Mesodermal cell (in vitro differentiated cells): ENCODE measurements around the gene BMP2K.

Experiments used
- H3K27ac ChIP-seq: 2 replicates; pipeline ENCODE4 v1.7.0; 2013; ENCODE audit warnings: mild to moderate bottlenecking, low read depth, low read length, moderate library complexity; ENCODE audit not compliant: severe bottlenecking
- H3K36me3 ChIP-seq: 2 replicates; pipeline ENCODE4 v1.7.1; 2013; ENCODE audit warnings: mild to moderate bottlenecking, low read length, moderate library complexity; ENCODE audit not compliant: control insufficient read depth, insufficient read depth
- H3K4me1 ChIP-seq: one replicate; pipeline ENCODE4 v1.7.1; 2013; ENCODE audit warnings: mild to moderate bottlenecking, low read length; ENCODE audit not compliant: insufficient read depth, control insufficient read depth, poor library complexity, severe bottlenecking
- H3K4me3 ChIP-seq: 2 replicates; pipeline ENCODE4 v1.7.0; 2013; ENCODE audit warnings: low read length, control low read depth, mild to moderate bottlenecking; ENCODE audit not compliant: insufficient read depth, poor library complexity, severe bottlenecking; ENCODE audit errors: extremely low read depth
- H3K9me3 ChIP-seq: 2 replicates; pipeline ENCODE4 v1.7.1; 2013; ENCODE audit warnings: mild to moderate bottlenecking, low read length, moderate library complexity; ENCODE audit not compliant: control insufficient read depth
- WGBS, 2 experiments: methylation state at CpG; one replicate each; pipeline ENCODE4 v1.1.5; 2013; ENCODE audit warnings: missing lambda C conversion rate in 2 of 2; ENCODE audit not compliant: insufficient coverage in 2 of 2; 5-methylcytosine and 5-hydroxymethylcytosine counted together

BMP2K gene

DNA sequence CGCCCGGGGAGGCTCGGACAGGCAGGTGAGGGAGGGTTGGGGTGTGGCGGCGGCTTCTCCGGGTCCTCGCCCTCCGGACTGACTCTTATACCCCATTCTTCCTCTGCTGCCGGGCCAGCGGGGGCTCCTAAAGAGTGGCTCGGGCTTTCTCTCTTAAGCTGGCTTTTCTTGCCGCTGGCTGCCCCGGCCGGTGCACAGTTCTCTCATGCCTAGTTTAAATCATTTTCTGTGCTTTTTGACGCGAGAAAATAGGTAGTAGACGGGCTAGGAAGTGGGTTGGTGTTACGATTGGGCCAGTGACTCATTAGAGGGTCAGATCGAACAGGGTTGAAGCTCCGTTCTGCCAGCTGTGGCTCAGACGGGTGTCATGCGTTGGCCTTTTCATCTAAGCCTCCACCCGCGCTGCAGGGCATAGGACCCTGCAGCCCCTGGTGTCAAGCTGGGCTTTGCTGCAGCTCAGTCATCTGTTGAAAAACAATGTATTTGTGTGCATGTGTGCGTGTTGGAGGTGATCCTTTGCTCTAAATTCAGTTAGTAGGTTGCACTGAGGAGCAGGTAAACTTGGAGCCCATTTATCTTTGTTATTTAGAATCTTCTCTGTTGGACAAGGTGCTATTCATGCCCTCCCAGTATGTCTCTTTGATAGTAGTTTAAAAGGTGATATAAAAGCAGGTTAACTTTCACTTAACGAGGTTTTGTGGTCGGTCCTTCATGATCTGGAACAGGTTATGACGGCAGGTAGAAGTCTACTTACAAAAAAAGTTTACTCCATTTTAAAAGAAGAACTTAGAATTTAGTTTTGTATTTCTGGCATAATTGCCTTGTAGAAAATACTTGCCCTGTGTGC is 802 bp downstream of the BMP2K start:
- Histone ChIP-seq H3K4me1 (peaks cover 19% of the 10 kb centered on the region), H3K36me3 (no peaks in the 10 kb centered on the region), H3K27ac (peak overlapping the region; percentile 72), H3K4me3 (peak overlapping the region; percentile 82), H3K9me3 (no peaks in the 10 kb centered on the region)
- WGBS, 2 experiments, result 0% methylated on average over 10 of the region's 28 CpGs

- H3K9me3 ChIP-seq, result no peaks in the 10 kb centered on the region
- H3K4me3 ChIP-seq, result peak overlapping the region; percentile 82
- peaks cover 23% of the 10 kb centered on the region for H3K4me1 ChIP-seq
- no peak overlapping the region for H3K27ac ChIP-seq
- 38% methylated on average over 2 of the region's 8 CpGs; no CpG with 5 or more reads in 1 of the 2 experiments for WGBS, 2 experiments
- peaks cover 3% of the 10 kb centered on the region for H3K36me3 ChIP-seq
Measured at GRCh38 chr4:78777576-78777940, 1.4 kb downstream of the BMP2K start.

DNA sequence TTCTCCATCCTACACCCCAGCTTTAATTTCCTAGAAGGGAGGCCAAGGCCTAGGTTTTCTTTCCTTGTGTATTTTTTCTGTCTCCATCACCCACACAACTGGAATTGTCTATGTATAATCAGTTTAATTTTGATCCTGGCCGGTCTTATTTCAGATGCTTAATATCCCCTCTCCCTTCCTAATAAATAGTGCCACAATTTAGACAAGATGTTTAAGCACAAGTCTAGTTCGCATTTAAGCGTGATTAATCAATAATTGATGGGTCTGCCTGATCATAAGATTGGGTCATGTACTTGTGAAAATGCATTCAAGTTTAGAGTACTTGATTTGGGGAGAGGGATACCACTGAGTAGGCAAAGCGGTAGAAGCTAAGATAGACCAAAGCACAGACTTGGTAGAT is 2.4 kb downstream of the BMP2K start:
- H3K9me3 ChIP-seq, result no peaks in the 10 kb centered on the region
- H3K4me3 ChIP-seq, result peak overlapping the region; percentile 82
- peaks cover 23% of the 10 kb centered on the region for H3K4me1 ChIP-seq
- H3K27ac ChIP-seq, result no peak overlapping the region
- 86 to 98% methylated on average over 3 to 4 of the region's 4 CpGs for WGBS, 2 experiments
- peaks cover 4% of the 10 kb centered on the region for H3K36me3 ChIP-seq

DNA sequence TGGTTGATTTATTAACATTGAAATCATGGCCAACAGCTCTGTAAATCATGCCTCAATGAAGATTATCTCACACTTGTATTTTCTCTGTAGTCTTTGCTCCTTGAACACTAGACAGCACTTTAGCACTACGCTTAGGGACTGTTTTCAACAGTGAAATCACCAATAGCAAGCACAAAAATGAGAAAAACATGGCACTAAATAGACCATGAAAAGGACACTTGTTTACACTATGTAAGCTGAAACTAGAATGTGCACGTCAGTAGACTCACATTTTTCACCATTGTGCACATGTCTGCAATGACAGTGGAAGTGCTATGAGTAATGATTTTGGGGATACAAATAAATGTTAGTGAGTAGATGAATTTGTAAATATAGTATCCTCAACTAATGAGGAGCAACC is 3.1 kb downstream of the BMP2K start:
- H3K27ac ChIP-seq, result no peak overlapping the region
- H3K4me1 ChIP-seq, result peaks cover 23% of the 10 kb centered on the region
- 92 to 100% methylated on average over 1 to 2 of the region's 2 CpGs for WGBS, 2 experiments
- H3K9me3 ChIP-seq, result no peaks in the 10 kb centered on the region
- H3K4me3 ChIP-seq, result peak overlapping the region; percentile 82
- peaks cover 4% of the 10 kb centered on the region for H3K36me3 ChIP-seq

GRCh38 chr4:78780093-78780492 is 3.9 kb downstream of the BMP2K start:
- WGBS, 2 experiments, result 77 to 82% methylated on average over 1 of the region's 2 CpGs
- Histone ChIP-seq H3K4me1 (peaks cover 23% of the 10 kb centered on the region), H3K27ac (no peak overlapping the region), H3K36me3 (peaks cover 4% of the 10 kb centered on the region), H3K4me3 (peak overlapping the region; percentile 82), H3K9me3 (no peaks in the 10 kb centered on the region)

DNA sequence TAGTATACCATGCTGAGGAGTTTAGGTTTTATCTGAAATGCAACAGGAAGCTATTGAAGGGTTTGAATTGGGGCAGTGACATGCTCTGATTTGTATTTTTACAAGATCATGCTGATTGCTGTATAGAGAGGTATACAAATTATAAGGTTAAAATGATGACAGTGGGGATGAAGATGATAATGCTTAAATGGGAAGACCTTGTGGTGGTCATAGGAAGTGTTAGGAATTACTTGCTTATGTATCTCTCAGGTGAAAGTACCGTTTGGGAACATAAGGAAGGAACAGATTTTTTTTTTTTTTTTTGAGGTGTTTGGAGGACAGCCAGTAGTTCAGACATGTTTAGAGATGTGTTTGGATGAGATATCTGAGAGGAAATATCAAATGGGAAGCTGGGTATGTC is 5.0 kb downstream of the BMP2K start:
- peaks cover 25% of the 10 kb centered on the region for H3K4me1 ChIP-seq
- no peak overlapping the region for H3K4me3 ChIP-seq
- WGBS, 2 experiments, result 90% methylated on average over 1 of the region's 1 CpG; no CpG with 5 or more reads in 1 of the 2 experiments
- no peaks in the 10 kb centered on the region for H3K9me3 ChIP-seq
- H3K36me3 ChIP-seq, result peaks cover 10% of the 10 kb centered on the region
- H3K27ac ChIP-seq, result no peak overlapping the region

GRCh38 chr4:78781924-78782323 is 5.8 kb downstream of the BMP2K start:
- peaks cover 13% of the 10 kb centered on the region for H3K36me3 ChIP-seq
- no peak overlapping the region for H3K4me3 ChIP-seq
- H3K9me3 ChIP-seq, result no peaks in the 10 kb centered on the region
- peaks cover 27% of the 10 kb centered on the region for H3K4me1 ChIP-seq
- H3K27ac ChIP-seq, result no peak overlapping the region
- WGBS, 2 experiments, result 87 to 100% methylated on average over 2 to 3 of the region's 3 CpGs

DNA sequence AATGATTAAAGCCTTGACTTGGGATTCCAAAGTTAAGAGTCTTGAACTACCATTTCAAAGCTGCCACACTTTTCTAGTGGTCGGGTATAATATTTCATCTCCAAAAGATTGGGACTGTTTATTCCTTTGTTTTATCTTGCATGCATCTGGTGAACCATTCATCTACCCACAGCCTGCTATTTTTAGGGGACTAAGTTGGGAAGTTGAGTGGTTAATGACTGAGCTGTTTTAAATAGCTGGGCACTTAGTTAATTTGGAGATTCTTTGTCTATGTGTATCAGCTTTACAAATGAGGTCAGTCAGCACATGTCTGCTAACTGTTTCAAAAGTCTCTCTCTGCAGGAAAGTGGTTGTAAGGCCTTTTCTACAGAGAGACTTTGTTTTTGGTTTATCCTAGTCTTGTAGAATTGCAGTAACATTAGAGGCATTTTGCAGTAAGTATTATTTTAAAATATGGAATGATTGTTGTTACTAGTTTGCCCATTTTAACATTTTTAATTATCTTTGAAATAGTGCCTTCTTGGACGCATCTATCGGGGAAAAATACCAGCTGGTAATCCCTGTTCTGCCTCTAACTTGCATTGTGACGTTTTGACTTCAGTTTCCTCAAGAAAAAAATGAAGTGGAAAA is 8.2 kb downstream of the BMP2K start:
- H3K9me3 ChIP-seq, result no peaks in the 10 kb centered on the region
- no CpG with 5 or more reads among the region's 4 CpGs for WGBS, 2 experiments
- peaks cover 27% of the 10 kb centered on the region for H3K4me1 ChIP-seq
- H3K4me3 ChIP-seq, result no peak overlapping the region
- peaks cover 13% of the 10 kb centered on the region for H3K36me3 ChIP-seq
- H3K27ac ChIP-seq, result peak overlapping the region; percentile 12

DNA sequence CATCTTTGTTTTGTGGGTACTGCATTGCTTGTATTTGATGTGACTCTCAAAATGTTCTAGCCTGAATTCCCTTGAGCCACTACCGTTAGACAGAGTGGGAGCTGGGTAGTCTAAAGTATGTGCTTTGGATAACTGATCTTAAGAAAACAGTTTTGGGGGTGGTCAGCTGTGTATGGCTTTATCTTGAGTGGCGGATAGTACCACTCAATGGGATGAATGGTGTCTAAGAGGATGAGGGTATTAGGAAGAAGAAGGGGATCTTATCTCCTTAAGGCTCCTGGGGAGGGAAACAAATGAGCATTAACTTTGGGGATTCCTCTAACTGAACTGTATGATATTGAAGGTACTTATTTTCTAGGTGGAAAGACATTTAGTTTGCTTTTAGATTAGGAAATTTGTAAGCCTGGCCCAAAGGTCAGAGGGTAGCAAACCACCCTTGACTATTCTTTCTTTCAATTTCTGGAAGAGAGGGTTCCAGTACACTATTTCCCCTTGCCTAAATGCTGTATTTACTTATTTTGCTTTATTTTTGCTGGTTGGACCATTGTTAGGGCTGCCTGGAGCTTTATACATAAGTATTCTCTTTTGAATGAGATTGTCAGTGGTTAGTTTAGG is 11.3 kb downstream of the BMP2K start:
- H3K36me3 ChIP-seq, result peaks cover 10% of the 10 kb centered on the region
- no peak overlapping the region for H3K27ac ChIP-seq
- WGBS, 2 experiments, result 70 to 73% methylated on average over 2 of the region's 2 CpGs
- H3K4me3 ChIP-seq, result no peak overlapping the region
- no peaks in the 10 kb centered on the region for H3K9me3 ChIP-seq
- H3K4me1 ChIP-seq, result peaks cover 10% of the 10 kb centered on the region

- peaks cover 10% of the 10 kb centered on the region for H3K4me1 ChIP-seq
- H3K4me3 ChIP-seq, result no peak overlapping the region
Measured at GRCh38 chr4:78788007-78788889, 12.1 kb downstream of the BMP2K start.

More at GRCh38 chr4:78788007-78788889, 12.1 kb downstream of the BMP2K start:
- peaks cover 8% of the 10 kb centered on the region for H3K36me3 ChIP-seq
- no CpG with 5 or more reads among the region's 3 CpGs for WGBS, 2 experiments
- no peak overlapping the region for H3K27ac ChIP-seq
- H3K9me3 ChIP-seq, result no peaks in the 10 kb centered on the region
